ENCODE data around the gene FAM168A.
A peak's percentile ranks its signal among the peaks of the same experiment; 100 is the strongest.

Gene FAM168A

GRCh38 chr11:73554671-73555320, 43.1 kb downstream of the FAM168A start:
- no peak for FAIRE-seq

GRCh38 chr11:73553266-73553665, 44.6 kb downstream of the FAM168A start:
- FAIRE-seq, result no peak

GRCh38 chr11:73551677-73552076, 46.2 kb downstream of the FAM168A start:
- FAIRE-seq, result no peak

- FAIRE-seq, result no peak
These were observed 48.5 kb downstream of the FAM168A start for GRCh38 chr11:73549376-73549775.

- no peak for FAIRE-seq
These were observed 50.0 kb downstream of the FAM168A start for GRCh38 chr11:73547706-73548595.

GRCh38 chr11:73542175-73542574, 55.7 kb downstream of the FAM168A start:
- FAIRE-seq, result no peak

- no peak for FAIRE-seq
These were observed 58.3 kb downstream of the FAM168A start for GRCh38 chr11:73539506-73540084.

GRCh38 chr11:73538381-73538872, 59.5 kb downstream of the FAM168A start:
- no peak for FAIRE-seq

GRCh38 chr11:73537969-73538368, 59.9 kb downstream of the FAM168A start:
- FAIRE-seq, result no peak

GRCh38 chr11:73536961-73537360, 61.0 kb downstream of the FAM168A start:
- FAIRE-seq, result no peak

GRCh38 chr11:73532310-73532709, 65.6 kb downstream of the FAM168A start:
- no peak for FAIRE-seq

GRCh38 chr11:73531386-73531785, 66.5 kb downstream of the FAM168A start:
- no peak for FAIRE-seq

GRCh38 chr11:73530109-73530508, 67.8 kb downstream of the FAM168A start:
- FAIRE-seq, result no peak

GRCh38 chr11:73529204-73529530, 68.7 kb downstream of the FAM168A start:
- FAIRE-seq, result no peak

GRCh38 chr11:73528483-73529203, 69.3 kb downstream of the FAM168A start:
- FAIRE-seq, result no peak

GRCh38 chr11:73528013-73528412, 69.9 kb downstream of the FAM168A start:
- peak; percentile 23 for FAIRE-seq

- no peak for FAIRE-seq
These were observed 72.3 kb downstream of the FAM168A start for GRCh38 chr11:73525611-73526010.

- FAIRE-seq, result no peak
These were observed 73.1 kb downstream of the FAM168A start for GRCh38 chr11:73524774-73525173.

GRCh38 chr11:73521621-73522020, 76.3 kb downstream of the FAM168A start:
- FAIRE-seq, result no peak

GRCh38 chr11:73520353-73521061, 77.4 kb downstream of the FAM168A start:
- no peak for FAIRE-seq

- FAIRE-seq, result no peak
These were observed 78.6 kb downstream of the FAM168A start for GRCh38 chr11:73519266-73519665.

- FAIRE-seq, result no peak
These were observed 79.7 kb downstream of the FAM168A start for GRCh38 chr11:73518195-73518594.
